Stomach smooth muscle (tissue), 2 donors: ENCODE results near the gene THEM5.

Source experiments
- H3K27ac ChIP-seq: one replicate; pipeline ENCODE4 v1.7.0; 2013; ENCODE audit warnings: mild to moderate bottlenecking, low read length, inconsistent platforms
- H3K27me3 ChIP-seq, 2 donors: one replicate each; pipeline ENCODE4 v1.7.0; 2013; ENCODE audit warnings: low read length in 2 of 2; ENCODE audit not compliant: insufficient read depth in 2 of 2, control insufficient read depth in 1 of 2
- H3K36me3 ChIP-seq, 2 donors: one replicate each; pipeline ENCODE4 v1.7.0; 2013; ENCODE audit warnings: low read length in 2 of 2; ENCODE audit not compliant: control insufficient read depth in 2 of 2, insufficient read depth in 2 of 2
- H3K4me1 ChIP-seq: one replicate; pipeline ENCODE4 v1.7.0; 2013; ENCODE audit warnings: low read length; ENCODE audit not compliant: control insufficient read depth, insufficient read depth
- H3K4me3 ChIP-seq, 2 donors: one replicate each; pipeline ENCODE4 v1.7.0; 2013; ENCODE audit warnings: low read length in 2 of 2
- H3K9ac ChIP-seq, 2 donors: one replicate each; pipeline ENCODE4 v1.7.0; 2013; ENCODE audit warnings: low read length in 2 of 2, mild to moderate bottlenecking in 1 of 2
- H3K9me3 ChIP-seq, 2 donors: one replicate each; pipeline ENCODE4 v1.7.0; 2013; ENCODE audit warnings: low read length in 2 of 2; ENCODE audit not compliant: control insufficient read depth in 2 of 2
- donor health status: healthy.
- donor health status: Pancreatic carcinoma.

Gene THEM5

GRCh38 chr1:151800830-151801229 lies 52.7 kb downstream of the THEM5 start:
- Histone ChIP-seq H3K4me3 (no peak overlapping the region), H3K27me3 (peaks cover 16 to 20% of the 10 kb centered on the region in 2 donors), H3K9ac (no peak overlapping the region), H3K4me1 (peaks cover 4% of the 10 kb centered on the region), H3K9me3 (no peaks in the 10 kb centered on the region), H3K36me3 (peaks cover 0 to 2% of the 10 kb centered on the region in 2 donors), H3K27ac (no peak overlapping the region)

- H3K27ac ChIP-seq: no peak overlapping the region
- H3K4me3 ChIP-seq: no peak overlapping the region
These were observed 54.1 kb downstream of the THEM5 start for GRCh38 chr1:151799179-151800022.

GRCh38 chr1:151798571-151798970 lies 54.9 kb downstream of the THEM5 start:
- no peaks in the 10 kb centered on the region for H3K4me1 ChIP-seq
- H3K27ac ChIP-seq: no peak overlapping the region
- no peaks in the 10 kb centered on the region for H3K9me3 ChIP-seq
- H3K36me3 ChIP-seq: peaks cover 0 to 2% of the 10 kb centered on the region in 2 donors
- H3K27me3 ChIP-seq: peaks cover 12 to 14% of the 10 kb centered on the region in 2 donors
- H3K9ac ChIP-seq: no peak overlapping the region
- H3K4me3 ChIP-seq: no peak overlapping the region

More at GRCh38 chr1:151799179-151800022, 54.1 kb downstream of the THEM5 start:
- no peak overlapping the region for H3K9ac ChIP-seq
- H3K27me3 ChIP-seq: peaks cover 14 to 20% of the 10 kb centered on the region in 2 donors
- H3K36me3 ChIP-seq: peaks cover 0 to 2% of the 10 kb centered on the region in 2 donors
- H3K4me1 ChIP-seq: no peaks in the 10 kb centered on the region
- no peaks in the 10 kb centered on the region for H3K9me3 ChIP-seq
